SW480 (cell line): ENCODE results near the gene TANK.

Experiments
- DNase-seq: peaks from one replicate; pipeline ENCODE4 v3.0.0-alpha.2; 2016; ENCODE audit warnings: low spot score

The TANK gene

DNA sequence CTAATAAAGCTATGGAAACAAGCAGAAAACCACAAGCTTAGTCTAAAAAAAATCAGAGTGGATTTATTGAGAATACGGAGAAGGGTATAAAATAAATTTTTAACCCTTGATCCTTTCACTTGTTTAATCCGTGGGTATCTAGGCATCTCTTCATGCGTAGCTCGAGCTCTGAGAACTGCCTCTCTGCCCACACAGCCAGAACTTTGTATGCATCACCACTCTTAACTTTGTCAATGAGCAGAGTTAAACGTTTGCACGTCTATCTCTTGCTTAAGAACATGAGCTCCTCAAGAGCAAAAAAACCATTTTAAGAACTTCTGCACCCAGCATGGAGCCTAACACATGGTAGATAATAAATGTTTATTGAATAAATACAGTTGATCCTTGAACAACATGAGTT, 26.9 kb upstream of the TANK start:
- DNase-seq: no peak

DNA sequence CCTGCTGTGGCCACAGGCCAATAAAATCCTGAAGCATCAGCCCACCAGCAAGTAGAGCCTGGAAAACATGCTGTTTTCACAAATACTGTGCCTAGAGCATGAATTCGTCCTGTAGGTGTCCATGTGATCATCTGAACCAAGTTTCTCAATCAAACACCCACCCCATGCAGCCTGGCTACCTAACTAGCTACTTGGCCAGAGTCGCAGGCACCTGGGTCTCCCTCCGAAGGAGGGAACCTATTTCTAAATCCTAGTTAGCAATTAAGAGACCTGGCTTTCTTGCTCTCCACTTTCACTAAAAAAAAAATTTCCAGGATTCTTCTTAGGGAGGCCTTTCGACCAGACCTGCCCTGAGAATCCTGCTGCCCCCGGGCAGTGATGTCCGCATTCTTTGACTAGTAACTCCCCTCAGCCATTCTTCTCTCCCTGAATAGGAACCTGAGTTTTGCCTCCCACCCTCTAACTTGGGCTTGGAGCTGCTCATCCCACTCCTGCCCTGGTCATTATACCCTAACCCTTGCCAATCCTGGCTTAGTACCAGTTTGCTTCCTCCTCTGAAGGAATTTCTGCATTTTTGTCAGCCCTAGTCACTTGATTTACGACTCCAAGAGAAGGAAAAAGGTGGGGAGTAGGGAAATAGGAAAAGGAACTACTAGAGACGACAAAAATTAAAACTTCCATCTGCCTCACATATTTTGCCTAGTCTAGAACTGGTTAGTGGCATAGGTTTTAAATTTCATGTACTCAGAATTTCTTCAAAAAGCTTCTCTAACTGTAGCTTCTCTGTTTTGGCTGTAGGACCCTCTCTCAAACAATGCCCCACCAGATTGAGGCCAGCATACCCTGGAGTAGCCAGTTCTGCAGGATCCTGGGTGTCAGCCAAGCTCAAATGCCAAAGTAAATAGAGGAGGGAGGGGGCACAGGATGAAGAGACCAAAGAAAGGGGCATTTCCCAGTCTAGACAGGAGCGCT, 25.4 kb upstream of the TANK start:
- no peak for DNase-seq

DNA sequence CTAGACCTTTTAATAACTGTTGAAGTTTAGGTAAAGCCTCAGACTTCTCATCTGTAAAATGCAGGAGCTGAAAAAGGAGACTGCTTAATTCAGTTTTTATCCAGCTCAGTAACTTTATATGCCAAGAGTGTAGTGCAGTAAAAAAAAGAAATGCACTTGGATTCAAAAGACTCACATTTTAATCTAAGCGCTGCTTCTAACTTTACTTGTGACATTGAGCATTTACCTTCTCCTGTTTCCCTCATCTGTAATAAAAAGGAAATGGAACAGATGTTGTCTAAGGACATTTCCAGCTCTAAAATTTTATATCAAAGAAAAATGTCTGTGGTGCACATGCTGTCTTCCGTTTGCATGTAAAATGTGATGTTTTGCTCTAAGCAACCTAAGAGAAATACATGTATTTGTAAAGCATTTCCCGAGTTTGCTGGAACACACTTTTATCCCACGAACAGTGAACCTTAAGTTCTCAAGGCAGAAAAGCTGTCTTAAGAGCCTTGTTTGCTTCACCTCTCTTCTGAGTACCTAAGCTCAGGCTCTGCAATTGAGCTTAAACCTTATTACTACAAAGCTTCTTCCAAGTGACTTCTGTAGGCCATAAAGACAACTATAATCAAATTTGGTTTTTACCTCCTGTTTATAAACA, 24.2 kb upstream of the TANK start:
- DNase-seq: no peak

DNA sequence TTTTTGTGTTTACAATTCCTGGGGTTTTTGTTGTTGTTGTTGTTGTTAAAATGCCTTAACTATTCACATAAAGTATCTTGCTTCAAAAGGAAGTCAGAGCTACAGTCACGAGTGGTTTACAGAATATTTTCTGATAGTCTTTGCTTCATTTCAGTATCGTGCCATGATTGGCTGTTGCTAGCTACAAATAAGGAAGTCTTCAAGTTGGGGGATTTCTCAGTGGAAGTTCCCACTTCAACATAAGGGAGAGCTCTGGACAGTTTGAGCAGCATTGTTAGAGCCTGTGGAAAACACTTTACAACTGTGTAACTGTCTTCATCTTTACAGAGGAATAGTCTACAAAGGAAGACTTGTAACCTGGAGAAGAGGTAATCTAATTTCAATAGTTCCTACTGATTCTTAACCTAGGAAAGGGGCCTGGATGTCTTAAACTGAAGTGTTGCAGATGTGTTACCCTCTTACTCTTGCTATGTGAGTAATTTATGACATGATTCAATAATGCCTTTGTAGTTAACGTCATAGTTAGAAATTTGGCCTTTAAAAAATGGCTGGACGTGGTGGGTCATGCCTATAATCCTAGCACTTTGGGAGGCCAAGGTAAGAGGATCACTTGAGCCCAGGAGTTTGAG, 23.4 kb upstream of the TANK start:
- DNase-seq: no peak

- DNase-seq: no peak
These were observed 21.8 kb upstream of the TANK start for GRCh38 chr2:161138429-161138828.

DNA sequence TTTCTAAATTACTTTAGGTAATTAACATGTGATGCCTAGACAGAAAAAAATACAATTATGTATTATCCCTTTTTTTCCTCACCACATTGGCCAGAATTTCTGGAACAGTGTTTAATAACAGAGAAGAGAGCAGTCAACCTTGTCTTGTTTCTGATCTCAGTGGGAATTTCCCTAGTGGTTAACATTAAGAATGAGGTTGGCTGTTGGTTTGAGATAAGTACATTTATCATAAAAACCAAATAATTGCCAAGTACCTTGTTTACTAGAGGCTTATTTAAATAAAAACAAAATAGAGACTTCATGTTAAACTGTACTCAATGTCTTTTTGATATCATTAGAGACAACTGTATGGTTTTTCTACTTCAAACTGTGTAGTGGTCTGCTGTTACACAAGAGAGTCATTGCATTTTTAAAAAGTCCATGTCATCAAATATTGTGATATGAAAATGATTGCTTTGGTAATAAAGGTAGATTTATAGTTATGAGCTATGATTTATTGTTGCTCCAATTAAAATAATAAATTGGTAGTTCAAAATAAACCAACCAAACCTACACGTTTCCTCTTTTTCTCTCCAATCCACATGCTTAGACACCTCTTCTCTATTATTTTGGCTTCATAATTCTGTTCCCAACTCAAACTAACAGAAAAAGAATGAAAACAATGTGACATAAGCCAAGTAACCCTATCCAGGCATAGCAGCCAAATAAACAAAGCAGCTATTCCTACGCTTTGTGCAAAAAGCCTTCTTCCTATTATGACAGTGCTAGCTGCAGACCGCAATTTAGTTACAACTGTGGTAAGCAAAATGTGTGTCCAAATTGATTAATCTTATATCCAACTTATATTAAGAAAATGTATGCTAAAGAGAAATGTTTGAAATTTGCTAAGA, 20.9 kb upstream of the TANK start:
- DNase-seq: no peak

DNA sequence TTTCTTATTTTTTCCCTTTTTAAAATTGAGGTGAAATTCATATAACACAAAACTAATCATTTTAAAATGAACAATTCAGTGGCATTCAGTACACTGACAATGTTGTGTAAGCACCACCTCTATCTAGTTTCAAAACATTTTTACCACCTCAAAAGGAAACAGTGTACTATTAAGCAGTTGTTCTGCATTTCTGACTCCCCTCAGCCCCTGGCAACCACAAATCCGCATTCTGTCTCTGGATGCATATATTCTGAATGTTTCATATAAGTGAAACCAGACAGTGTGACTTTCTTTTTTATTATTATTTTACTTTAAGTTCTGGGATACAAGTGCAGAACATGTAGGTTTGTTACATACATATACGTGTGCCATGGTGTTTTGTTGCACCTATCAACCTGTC, 19.2 kb upstream of the TANK start:
- DNase-seq: no peak

DNA sequence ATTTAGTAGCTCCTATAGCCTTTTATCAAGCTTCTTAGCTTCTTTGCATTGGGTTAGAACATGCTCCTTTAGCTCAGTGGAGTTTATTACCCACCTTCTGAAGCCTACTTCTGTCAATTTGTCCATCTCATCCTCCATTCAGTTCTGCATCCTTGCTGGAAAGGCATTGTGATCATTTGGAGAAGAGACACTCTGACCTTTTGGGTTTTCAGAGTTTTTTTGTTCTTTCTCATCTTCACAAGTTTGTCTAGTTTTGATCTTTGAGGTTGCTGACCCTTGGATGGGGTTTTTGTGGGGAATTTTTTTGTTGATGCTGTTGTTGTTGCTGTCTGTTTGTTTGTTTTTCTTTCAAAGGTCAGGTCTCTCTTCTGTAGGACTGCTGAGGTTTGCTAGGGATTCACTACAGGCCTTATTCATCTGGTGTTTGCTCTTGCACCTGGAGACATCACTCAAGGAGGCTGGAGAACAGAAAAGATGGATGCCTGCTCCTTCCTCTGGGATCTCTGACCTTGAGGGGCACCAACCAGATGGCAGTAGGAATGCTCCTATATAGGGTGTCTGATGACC, 13.9 kb upstream of the TANK start:
- DNase-seq: no peak

DNA sequence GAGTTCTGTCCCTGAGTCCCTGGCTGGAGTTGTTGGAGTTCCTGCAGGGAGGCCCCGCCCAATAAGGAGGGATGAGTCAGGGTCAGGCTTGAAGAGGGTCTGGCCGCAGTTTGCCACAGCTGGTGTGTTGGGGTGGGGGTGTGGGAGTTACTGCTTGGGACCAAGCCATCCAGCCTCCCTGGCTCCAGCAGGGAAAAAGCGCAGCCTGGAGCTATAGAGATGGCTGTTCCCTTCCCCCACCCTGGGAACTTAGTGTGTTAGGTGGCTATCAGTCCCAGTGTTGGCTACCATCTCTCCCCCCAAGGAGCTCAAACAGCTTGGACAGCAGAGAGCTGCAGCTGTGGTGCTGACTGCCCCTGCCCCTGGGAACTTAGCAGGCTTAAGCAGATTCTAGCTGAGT, 13.2 kb upstream of the TANK start:
- no peak for DNase-seq

- no peak for DNase-seq
These were observed 12.4 kb upstream of the TANK start for GRCh38 chr2:161147856-161148255.

- DNase-seq: no peak
These were observed 9.5 kb upstream of the TANK start for GRCh38 chr2:161150704-161151103.

- DNase-seq: no peak
These were observed 7.9 kb upstream of the TANK start for GRCh38 chr2:161152302-161152701.

DNA sequence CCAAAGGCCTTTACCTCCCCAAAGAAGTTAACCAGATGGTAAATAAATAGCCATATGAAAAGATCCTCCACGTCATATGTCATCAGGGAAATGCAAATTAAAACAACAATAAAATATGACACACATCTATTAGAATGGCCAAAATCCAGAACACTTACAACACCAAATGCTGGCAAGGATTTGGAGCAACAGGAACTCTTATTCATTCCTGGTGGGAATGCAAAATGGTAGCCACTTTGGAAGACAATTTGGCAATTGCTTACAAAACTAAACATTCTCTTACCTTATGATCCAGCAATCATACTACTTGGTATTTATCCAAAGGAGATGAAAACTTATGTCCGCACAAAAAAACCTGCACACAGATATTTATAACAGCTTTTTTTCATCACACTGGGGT, 1.3 kb upstream of the TANK start:
- DNase-seq: no peak

GRCh38 chr2:161159456-161160225, 587 bp upstream of the TANK start:
- DNase-seq: no peak

GRCh38 chr2:161161074-161161706, 962 bp downstream of the TANK start:
- DNase-seq: peak; percentile 4

DNA sequence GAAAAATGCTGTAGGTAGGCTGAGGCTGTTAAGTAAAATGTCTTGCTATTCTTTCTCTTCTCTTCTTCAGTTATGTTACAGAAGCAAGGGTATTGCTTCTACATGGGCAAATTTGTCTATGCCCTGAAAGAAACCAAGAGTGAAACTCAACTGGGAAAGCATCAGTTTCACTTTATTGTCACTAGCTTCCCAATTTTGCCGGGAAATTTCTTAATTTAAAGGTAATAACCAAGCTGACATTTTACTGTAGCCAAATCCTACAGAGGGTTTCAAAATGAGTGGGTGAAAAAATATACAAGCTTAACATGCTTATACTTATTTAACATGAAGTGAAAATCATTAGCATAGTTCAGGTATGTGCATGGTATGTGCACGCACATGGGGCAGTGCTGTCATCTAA, 3.2 kb downstream of the TANK start:
- no peak for DNase-seq

DNA sequence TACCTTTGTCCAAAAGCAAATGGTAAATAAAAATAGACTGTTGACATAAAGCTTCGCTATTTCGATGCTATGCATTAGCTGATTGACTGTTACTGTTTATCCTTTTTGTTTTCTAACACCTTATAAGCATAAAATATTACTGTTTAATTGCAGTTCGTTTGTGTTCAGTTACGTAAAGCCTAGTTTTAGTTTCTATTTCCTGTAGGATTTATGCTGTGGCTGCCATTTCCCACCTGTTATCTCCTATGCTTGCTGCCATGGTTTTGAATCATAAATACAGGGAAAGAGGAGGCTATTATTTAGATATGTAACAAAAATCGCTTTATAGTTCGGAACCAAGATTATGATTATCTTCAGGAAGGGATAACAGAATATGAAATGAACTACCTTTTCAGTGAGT, 3.9 kb downstream of the TANK start:
- no peak for DNase-seq

DNA sequence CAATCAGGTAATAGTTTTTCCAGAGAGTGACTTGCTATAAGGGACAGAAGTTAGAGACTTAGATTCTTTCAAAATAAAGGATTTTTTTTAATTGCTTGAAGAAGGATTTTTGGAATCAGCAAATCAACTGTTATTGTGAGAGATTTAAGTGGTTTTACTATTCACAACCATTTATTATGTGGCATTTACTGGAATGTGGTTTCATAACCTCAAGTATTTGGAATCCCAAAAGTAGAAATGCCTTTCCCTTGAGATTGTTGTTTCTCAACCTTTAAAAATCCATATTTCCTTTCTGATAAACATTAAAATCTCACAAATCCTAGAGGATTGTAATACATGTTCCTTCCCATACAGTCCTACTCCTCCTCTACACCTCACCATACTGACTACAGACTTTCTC, 5.0 kb downstream of the TANK start:
- no peak for DNase-seq

DNA sequence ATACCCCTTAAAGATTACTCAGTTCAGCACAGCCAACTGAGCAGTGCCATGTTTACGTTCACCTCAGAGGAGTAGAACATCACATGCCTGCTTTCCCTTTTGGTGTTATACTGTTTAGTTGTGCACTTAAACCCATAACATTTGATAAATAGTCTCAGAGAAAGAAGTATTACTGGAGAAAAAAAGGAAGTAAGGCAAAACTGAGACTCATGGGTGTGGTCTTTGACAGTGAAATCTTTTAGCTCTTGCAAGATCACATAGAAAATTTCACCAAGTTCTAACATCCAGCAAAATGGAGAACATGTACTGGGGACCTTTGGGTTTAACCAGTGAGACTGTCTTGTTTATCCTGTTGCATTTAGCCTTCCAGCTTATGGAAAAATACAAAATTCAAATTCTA, 5.6 kb downstream of the TANK start:
- no peak for DNase-seq
